ENCODE data around the gene TAGLN2.
A peak's percentile ranks its signal among the peaks of the same experiment; 100 is the strongest.
"Not testable (repeated sequence)": the region's sequence is repeated elsewhere in the genome, so short reads cannot be mapped to it uniquely, and the experiment has no call there.

TAGLN2 gene

GRCh38 chr1:159899634-159900033, 25.7 kb downstream of the TAGLN2 start:
- DNase-seq = not testable (repeated sequence)

- DNase-seq = no peak
These were observed 26.8 kb downstream of the TAGLN2 start for GRCh38 chr1:159898527-159898926.

- no peak for DNase-seq
These were observed 27.3 kb downstream of the TAGLN2 start for GRCh38 chr1:159897962-159898361.

- no peak for DNase-seq
These were observed 28.8 kb downstream of the TAGLN2 start for GRCh38 chr1:159896546-159896930.

GRCh38 chr1:159895836-159896545, 29.3 kb downstream of the TAGLN2 start:
- peak in 3 of 14 donors; percentile 9 to 12 (median 11) for DNase-seq

- no peak for DNase-seq
These were observed 30.0 kb downstream of the TAGLN2 start for GRCh38 chr1:159895286-159895685.

- no peak for DNase-seq
These were observed 32.4 kb downstream of the TAGLN2 start for GRCh38 chr1:159892944-159893343.

GRCh38 chr1:159891275-159892157, 33.8 kb downstream of the TAGLN2 start:
- DNase-seq = peak in 13 of 14 donors; percentile 8 to 81 (median 63)

- DNase-seq = no peak
These were observed 34.9 kb downstream of the TAGLN2 start for GRCh38 chr1:159890390-159890789.

- DNase-seq = peak in 1 of 14 donors; percentile 7
These were observed 35.5 kb downstream of the TAGLN2 start for GRCh38 chr1:159889821-159890252.

GRCh38 chr1:159889202-159889601, 36.1 kb downstream of the TAGLN2 start:
- no peak for DNase-seq

GRCh38 chr1:159884296-159884695, 41.0 kb downstream of the TAGLN2 start:
- DNase-seq = peak in 1 of 14 donors; percentile 71

- DNase-seq = no peak
These were observed 42.2 kb downstream of the TAGLN2 start for GRCh38 chr1:159883134-159883533.

- DNase-seq = no peak
These were observed 42.8 kb downstream of the TAGLN2 start for GRCh38 chr1:159882527-159882862.

GRCh38 chr1:159881622-159882526, 43.4 kb downstream of the TAGLN2 start:
- peak in 2 of 14 donors; percentile 8 to 33 for DNase-seq

- no peak for DNase-seq
These were observed 44.9 kb downstream of the TAGLN2 start for GRCh38 chr1:159880430-159880829.

- no peak for DNase-seq
These were observed 45.3 kb downstream of the TAGLN2 start for GRCh38 chr1:159879977-159880376.

GRCh38 chr1:159879136-159879535, 46.2 kb downstream of the TAGLN2 start:
- no peak for DNase-seq

GRCh38 chr1:159877695-159878444, 47.4 kb downstream of the TAGLN2 start:
- DNase-seq = no peak

GRCh38 chr1:159873530-159874143, 51.7 kb downstream of the TAGLN2 start:
- no peak for DNase-seq

GRCh38 chr1:159872891-159873290, 52.4 kb downstream of the TAGLN2 start:
- peak in 1 of 14 donors; percentile 66 for DNase-seq

Measured in C1 segment of cervical spinal cord (tissue), 14 donors.